GM19372 (cell line): ENCODE data around the gene POLA1.

Source experiments
- ATAC-seq: cut with Tn5 transposase; IDR thresholded peaks from one replicate; pipeline ENCODE4 v1.9.1; 2021; ENCODE audit warnings: mild to moderate bottlenecking, low read depth, moderate library complexity; ENCODE audit not compliant: unreplicated experiment

Gene POLA1

DNA sequence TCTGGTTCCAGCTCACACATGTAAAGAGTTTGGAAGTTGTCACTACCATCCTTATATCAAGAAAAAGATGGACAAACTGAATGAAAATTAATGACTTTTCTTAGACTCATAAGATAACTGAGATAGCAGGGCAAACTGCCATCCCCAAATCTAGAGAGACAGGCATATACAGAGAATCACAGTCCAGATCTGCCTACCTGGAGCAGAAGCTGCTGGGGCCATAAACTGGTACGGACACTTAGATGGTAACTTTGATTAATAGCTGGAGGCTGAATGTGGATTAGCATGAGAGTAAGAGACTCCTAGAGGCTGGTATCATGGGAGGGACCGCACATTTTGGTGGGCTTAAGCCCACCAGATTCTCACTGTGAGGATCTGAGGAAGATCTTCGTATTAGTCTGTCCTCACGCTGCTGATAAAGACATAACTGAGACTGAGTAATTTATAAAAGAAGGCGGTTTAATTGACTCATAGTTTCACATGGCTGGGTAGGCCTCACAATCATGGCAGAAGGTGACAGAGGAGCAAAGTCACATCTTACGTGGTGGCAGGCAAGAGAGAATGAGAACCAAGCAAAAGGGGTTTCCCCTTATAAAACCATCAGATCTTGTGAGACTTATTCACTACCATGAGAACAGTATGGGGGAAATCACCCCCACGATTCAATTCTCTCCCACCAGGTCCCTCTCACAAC, 10.8 kb upstream of the POLA1 start:
- ATAC-seq, result no peak

DNA sequence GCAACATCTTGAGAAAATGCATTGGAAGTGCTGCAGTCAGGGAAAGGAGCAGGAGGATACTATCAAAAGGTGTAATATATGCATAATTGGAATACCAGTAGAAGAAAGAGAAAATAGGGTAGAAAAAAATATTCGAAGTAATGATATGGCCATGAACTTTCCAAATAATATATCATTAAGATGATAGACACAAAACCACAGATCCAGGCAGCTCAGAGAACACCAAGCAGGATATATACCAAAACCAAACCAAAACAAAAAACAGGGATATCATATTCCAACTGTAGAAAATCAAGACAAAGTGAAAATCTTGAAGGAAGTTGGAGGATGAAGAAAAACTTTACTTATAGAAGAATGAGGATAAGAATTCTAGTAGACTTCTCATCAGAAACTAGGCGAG, 9.7 kb upstream of the POLA1 start:
- no peak for ATAC-seq

DNA sequence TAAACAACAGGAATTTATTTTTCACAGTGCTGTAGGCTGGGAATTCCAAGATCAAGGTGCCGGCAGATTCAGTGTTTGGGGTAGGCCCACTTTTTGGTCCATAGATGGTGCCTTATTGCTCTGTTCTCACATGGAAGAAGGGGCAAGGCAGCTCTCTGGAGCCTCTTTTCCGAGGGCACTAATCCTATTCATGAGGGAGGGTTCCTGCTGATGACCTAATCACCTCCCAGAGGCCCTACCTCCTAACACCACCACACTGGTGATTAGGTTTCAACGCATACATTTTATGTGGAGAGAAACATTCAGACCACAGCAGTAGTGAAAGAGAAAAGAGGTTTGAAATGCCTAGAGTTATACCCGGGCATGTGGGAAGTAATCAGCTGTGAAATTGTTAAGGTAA, 1.4 kb upstream of the POLA1 start:
- no peak for ATAC-seq

DNA sequence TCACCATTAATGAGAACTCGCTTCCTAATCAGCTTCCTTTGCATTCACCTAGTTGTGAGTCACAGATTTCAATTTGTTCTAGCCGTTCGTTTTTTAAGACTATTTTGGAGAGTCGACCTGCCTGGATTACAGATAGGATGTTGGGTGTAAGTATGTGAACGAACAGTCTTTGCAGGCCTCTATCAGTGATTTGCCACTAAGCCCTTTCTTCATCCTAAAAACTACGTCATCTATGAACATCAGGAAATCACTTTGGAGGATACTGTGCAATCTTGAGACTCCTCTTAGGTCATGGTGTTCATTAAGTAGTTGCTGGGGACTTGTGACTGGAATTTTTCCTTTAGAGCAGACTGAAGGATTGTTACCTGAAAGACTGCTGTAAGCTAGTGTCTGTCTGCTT, 1.1 kb downstream of the POLA1 start:
- ATAC-seq, result no peak

DNA sequence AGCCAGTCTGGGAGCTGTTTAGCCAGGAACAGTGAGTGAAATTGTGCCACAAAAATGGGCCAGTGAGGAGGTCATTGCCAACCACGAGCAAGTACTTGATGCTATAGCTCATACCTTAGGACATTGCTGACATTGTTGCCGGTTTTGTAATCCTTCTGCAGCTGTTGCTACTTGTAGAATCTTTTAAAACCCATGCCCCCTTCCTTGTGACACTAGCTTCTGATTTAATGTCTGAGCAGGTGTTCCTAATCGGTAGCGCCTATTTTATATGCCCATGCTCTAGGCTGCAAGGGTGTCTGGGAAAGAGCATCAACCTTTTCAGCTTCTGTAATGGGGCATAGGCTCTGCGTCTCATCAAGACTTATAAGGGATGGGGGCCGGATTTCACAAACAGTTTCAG, 2.6 kb downstream of the POLA1 start:
- no peak for ATAC-seq

DNA sequence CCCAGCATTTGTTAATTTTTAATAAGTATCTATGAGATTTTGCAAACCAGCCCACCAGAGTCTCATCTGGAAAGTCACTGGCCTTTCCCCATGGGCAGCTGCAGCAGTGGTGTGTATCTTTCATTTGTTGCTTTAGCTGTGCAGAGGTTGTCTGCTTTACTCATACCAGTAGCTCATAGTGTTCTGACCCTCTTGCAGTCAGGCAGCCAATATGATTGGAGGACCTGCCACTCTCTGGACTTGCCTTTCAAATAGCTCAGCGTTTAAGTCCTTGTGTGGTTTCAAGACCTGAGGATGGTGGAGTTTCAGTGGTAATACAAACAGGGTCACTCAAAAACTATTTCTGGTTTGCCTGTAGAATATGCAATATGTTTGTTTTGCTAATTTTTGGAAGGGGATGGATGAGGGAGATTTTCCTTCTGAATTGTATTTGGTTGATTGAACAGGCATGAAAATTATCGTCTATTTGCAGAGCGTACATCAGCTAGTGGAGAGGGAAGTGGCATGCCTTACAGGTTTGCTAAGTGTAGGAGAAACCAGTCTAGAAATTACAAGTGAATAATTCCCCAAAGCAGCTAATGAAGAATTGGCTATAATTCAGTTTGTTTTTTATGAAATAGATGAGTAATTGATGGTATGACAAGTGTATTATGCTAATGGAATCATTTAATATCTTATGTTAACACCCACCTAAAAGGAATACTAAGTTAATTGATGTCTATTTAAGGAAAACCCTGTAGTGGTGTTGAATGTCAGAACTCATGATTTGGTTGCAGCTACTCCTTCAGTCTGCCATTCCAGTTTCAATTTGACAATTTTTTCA, 8.9 kb downstream of the POLA1 start:
- peak; percentile 98 for ATAC-seq

DNA sequence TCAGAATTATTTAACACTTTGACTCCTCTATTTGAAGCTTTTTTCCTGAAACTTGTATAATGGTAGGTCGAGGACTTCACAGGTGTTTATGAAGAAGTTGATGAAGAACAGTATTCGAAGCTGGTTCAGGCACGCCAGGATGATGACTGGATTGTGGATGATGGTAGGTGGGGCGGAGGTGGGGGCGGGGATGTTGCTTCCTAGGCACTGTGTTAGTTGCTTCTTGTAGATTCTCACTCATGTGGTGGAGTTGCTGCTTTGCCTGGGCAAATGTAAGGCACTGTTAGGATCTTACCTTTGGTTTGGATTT, 9.4 kb downstream of the POLA1 start:
- ATAC-seq, result no peak

DNA sequence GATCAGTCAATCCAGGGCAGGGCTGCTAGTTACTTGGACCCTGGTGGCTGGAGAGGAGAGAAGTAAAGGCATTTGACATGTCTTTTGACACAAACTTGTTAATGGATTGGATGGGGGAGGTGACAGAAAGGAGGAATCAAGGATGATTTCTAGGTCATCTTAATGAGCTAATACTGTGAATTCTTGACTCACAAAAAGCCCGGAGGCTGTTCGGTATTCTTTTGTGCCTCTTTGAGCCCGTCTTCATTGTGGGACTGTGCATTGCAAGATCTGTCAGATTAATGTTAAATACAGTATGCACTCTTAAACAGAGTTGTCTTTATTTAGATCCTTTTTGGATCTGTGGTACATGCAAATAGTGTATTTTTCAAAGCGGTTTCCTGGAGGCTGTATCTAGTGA, 25.1 kb downstream of the POLA1 start:
- no peak for ATAC-seq

DNA sequence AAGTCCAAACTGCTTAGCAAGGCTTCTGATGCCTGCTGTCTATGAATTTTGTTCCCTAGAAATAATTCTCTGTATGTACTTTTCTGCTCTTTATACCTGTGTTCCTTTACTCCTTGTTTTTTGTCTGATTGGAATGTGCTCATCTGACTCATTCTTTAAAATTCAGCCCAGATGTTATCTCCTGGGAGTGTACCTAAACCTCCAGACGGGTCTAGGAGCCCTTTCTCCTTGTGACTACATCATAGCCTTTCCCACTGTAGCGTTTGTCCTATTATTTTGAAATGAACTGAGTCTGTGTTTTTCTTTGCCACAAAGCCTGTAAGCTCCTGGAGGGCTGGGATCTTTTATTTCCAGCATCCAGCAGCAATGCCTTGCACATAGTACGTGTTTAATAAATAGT, 26.3 kb downstream of the POLA1 start:
- no peak for ATAC-seq

DNA sequence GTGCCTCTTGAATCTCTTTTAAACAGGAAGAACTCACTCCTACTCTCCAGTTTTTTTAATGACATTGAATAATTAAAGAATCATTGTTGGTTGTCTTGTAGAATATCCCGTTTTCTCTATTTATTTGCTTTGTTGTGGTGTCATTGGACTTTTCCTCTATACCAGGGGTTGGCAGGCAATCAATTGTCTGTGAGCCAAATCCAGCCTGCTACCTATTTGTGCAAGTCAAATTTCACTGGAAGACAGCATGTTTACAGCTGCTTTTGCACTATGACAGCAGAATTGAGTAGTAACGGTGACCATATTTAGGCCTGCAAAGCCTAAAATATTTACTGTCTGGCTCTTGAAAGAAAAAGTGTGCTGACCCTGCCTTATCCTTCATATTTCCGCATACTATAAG, 34.8 kb downstream of the POLA1 start:
- ATAC-seq, result no peak

DNA sequence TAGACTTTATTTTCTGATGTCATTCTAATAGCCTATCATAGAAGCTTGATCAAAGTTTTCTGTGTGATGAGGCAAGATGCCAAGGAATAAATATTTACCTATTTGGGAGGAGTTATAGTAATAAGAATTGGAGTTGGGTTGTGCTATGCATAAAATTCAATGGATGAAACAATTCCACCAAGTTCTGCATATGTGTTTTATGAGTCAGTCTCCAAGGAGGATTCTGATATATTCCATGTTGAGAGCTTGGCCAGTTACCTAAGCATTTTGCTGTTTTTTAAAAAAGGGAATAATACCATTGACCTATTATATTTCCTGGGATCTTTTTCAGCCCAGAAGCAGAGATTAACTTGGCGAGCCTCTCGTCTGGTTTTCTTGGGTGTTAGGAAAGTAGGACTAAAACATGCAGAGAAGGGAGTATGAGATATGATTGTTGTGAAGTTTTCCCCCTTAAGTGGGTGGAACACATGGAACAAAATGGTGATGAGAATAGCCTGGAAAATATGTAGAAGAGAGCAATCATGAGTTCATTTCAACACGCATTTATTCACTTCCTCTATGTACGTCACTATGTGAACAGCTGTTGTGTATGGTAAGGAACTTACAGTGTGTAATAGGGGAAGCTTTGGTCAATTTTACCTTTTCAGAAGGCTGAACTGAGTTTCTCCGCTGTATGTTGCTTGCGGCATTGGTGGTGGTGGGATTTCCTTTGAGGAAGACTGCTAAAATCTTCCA, 39.2 kb downstream of the POLA1 start:
- no peak for ATAC-seq

DNA sequence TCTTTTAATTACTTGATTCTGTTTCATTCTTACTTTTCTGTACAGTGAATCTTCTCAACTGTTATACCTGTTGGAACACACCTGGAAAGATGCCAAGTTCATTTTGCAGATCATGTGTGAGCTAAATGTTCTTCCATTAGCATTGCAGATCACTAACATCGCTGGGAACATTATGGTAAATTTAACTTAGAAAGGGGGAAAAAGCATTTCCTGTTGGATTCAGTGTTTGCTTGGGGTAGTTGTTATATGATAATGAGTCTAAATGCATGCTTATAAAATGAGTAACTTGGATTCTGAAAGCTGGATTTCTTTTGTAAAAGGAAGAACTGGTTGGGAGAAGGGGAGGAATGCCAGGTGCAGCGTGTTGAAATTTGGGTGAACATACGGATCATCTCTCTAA, 47.6 kb downstream of the POLA1 start:
- ATAC-seq, result no peak

DNA sequence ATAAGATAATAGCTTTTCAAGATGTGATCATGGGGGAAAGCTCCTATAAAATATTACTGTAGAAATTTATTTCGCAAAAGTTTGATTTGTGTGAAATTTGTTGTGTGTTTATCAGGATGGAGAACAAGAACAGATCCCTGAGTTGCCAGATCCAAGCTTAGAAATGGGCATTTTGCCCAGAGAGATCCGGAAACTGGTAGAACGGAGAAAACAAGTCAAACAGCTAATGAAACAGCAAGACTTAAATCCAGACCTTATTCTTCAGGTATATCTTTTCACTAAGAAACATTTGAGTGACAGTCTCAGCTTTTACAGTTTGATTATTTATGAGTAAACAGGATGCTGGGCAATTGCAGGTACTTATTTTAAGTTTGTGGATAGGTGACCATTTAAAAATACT, 54.5 kb downstream of the POLA1 start:
- no peak for ATAC-seq

DNA sequence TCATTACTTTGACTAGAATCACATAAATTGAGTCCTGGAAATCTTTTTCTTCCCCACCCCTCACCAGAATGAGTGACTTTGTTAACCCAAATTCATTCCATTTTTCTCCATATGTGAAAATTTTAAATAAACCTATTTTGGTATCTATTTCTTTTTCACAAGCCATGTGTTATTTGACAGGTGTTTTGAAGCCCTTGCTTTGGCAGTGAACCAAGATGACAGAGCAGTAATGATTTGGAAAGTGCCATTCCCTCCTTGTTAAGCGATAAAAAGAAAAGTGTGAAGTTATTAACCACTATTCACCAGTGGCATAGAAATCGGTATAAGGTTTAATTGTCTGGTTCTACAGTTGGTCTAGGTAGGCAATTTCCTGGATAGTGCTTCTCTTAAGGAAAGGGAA, 66.1 kb downstream of the POLA1 start:
- ATAC-seq, result no peak

DNA sequence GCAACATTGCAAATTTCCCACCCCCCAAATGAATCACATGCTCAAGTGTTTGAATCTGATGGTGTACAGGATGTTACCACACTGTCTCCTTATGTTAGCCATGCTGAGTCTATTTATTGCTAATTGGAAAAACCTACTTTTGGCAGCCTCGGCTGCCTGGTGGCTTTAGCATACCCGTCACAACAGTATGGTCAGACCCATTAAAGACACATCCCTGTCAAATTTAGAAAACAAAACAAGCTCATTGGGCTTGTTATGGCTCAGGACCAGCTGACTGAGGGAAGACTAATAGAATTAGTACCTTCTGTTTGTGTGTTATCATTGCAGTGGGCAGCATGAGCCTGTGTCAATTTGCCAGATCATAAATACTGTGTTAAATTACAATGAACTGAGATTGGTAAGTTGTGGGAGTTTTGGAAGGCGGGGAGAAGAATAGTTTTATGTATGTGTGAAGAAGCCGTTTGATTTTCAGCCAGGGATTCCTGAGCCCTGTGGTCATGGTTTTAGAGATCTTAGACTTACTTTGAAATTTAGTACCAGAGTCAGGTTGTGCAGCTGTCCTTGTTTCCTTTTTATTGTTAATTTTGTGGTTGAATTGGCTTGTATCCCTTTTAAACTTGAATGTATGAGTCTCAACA, 66.8 kb downstream of the POLA1 start:
- ATAC-seq, result no peak

DNA sequence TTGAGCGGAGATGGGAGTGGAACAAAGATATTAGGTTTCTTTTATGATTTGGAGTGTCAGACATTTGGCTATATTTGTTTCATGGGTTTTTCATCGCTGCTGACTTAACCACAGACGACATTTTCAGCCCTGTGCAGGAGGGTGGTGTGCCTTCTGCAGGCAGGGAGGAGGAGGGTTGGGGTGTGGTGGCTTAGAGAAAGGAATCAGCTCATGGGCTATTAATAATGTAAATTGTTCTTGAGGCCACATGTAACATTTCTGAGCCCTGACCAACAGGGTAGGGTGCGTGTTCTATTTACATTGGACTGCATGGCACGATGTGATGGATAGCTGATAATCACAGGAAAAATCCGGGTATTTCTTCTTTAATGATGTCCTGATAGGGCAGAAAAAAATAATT, 67.6 kb downstream of the POLA1 start:
- ATAC-seq, result no peak

DNA sequence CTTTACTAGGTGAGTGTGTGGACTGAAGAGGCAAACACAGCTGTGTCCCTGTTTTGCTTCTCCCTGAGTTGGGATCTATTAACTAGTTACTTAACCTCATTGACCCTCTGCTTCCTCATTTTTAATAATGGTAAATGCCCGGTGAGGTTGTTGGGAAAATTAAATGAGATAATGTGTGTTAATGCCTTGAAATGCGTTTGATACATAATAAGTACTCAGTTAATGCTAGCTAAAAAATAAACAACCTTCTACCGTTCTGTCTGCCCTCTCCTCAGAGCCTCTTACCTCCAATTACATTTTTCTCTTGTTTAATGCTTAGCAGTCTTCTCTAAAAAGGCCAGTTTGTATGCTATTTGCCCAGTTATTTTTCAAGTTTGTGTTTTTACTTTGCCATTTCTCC, 70.3 kb downstream of the POLA1 start:
- no peak for ATAC-seq

DNA sequence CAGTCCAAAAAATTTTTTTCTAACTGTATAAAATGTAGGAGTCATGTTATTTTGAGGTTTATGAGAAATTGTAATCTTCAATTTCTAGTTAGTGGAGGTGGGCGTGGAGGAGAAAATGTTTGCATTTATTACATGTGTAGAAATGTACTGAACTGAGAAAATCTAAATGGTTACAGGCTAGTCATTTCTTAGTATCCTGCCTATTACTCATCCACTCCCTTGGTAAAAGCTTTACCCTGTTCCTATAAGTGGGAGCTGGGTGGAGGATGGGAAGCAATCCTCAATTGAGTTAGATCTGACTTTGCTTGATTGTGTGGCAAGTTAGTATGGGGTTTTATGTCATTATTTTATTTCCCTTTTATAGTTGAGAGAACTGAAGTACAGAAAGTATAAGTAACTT, 73.8 kb downstream of the POLA1 start:
- no peak for ATAC-seq

DNA sequence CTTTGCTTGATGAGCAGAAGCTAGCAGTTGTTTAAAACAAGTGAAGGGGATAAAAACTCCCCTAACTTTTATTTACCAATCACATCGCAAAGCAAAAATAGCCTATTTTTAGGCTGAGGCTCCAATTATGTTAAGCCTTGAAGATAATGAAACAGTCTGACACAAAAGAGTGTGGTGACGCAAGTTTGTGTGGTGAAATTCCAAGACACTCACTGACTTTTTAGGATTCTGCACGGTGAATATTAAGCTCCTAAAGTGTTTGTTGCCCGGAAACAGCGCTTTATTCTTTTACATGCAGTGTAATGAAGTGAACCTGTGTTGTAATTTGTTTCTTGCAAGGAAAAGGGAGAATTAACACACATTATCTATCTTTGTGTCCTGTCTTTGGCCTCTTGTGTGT, 74.8 kb downstream of the POLA1 start:
- ATAC-seq, result no peak

DNA sequence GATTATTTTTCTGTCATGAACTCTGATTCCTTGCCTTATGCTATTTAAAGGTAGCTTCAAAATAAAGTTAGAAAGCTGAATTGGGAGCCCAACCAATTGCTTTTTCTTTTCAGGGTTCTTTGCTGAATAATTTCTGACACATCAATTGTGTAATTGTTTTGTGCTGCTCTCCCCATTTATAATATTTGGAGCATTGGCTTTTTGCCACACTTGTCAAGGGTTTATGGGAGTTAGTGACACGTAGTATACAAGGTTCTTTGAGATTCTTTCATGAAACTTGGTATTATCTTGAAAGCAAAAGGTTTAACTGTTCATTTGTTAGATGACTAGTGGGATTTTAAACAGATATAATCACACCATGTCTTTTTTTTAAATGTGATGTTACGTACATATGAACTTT, 80.9 kb downstream of the POLA1 start:
- no peak for ATAC-seq

DNA sequence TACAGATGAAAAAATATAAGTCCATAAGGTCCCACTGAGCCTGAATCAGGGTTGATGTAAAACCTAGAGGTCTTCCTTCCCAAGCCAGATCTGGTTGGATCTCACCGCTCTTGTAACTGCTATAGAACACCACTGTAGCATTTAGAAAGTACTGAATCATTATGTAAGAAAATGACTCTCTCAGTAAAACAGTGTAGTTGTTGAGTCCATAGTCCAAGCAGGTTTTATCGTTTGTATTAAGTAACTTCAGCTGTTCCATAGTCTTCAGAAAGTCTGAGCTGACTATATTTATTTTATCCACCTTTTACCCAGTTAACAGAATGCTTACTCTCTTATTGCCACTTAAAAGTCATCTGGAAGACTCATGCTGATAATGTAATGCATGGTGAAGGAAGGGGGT, 82.2 kb downstream of the POLA1 start:
- no peak for ATAC-seq
